Fibroblast of villous mesenchyme (primary cell): ENCODE data around the gene BET1. TPM values are rescaled to one million over a fixed set of nuclear protein-coding genes. Genes with fewer than 3 reads are reported as not detected.

Experiments used
- DNase-seq: peaks from one replicate; pipeline ENCODE4 v3.0.0-alpha.2; 2010; ENCODE audit warnings: low read depth
- H3K4me3 ChIP-seq: 2 replicates; pipeline ENCODE4 v1.5.1; 2011; ENCODE audit warnings: low read depth, mild to moderate bottlenecking, low read length
- total RNA-seq: library from RNA; depleted of rRNA; stranded (reverse); fragments of >200 nt; gene quantifications from 2 replicates; pipeline ENCODE4 v1.2.3, GENCODE V29; 2012
- TF ChIP-seq, protein P1 (sequence below): IDR thresholded peaks from 2 replicates; pipeline ENCODE4 v1.5.1; 2012; ENCODE audit warnings: low read depth, mild to moderate bottlenecking, low read length; ENCODE audit not compliant: insufficient read depth

BET1 gene
- total RNA-seq, 1 donor, result 44.5 TPM

GRCh38 chr7:93980744-93981479, 23.2 kb downstream of the BET1 start:
- peak; percentile 57 for DNase-seq
- TF ChIP-seq, protein P1, sequence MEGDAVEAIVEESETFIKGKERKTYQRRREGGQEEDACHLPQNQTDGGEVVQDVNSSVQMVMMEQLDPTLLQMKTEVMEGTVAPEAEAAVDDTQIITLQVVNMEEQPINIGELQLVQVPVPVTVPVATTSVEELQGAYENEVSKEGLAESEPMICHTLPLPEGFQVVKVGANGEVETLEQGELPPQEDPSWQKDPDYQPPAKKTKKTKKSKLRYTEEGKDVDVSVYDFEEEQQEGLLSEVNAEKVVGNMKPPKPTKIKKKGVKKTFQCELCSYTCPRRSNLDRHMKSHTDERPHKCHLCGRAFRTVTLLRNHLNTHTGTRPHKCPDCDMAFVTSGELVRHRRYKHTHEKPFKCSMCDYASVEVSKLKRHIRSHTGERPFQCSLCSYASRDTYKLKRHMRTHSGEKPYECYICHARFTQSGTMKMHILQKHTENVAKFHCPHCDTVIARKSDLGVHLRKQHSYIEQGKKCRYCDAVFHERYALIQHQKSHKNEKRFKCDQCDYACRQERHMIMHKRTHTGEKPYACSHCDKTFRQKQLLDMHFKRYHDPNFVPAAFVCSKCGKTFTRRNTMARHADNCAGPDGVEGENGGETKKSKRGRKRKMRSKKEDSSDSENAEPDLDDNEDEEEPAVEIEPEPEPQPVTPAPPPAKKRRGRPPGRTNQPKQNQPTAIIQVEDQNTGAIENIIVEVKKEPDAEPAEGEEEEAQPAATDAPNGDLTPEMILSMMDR, result no peak
- H3K4me3 ChIP-seq, result peak overlapping the region; percentile 42

- no peak for DNase-seq
- TF ChIP-seq, protein P1, result no peak
- H3K4me3 ChIP-seq, result no peak overlapping the region
Measured at GRCh38 chr7:93977211-93977950, 26.8 kb downstream of the BET1 start.

DNA sequence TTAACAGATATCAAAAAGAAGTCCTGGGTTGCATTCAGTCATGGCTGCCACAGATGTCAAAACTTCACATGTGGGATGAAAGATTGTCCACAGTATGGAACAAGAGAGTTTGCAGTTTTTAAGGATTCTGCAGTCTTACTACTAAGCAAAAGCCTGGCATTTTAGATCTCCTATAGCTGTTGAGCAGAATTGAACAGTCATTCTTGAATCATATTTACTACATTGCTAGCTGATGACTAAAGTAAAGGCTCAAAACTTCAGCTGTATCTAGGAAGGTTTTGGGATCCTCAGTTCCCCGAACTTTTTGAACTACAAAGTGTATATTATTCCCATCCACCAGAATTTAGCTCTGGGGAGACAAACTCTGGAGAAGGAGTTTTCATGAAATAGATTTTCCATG, 31.0 kb downstream of the BET1 start:
- H3K4me3 ChIP-seq, result no peak overlapping the region
- TF ChIP-seq, protein P1, result no peak
- DNase-seq, result no peak

GRCh38 chr7:93972029-93972725, 32.0 kb downstream of the BET1 start:
- TF ChIP-seq, protein P1, result no peak
- DNase-seq, result no peak
- no peak overlapping the region for H3K4me3 ChIP-seq

- TF ChIP-seq, protein P1, result no peak
- DNase-seq, result no peak
Measured at GRCh38 chr7:93968911-93969620, 35.1 kb downstream of the BET1 start.

GRCh38 chr7:93964813-93965212, 39.3 kb downstream of the BET1 start:
- no peak for DNase-seq
- TF ChIP-seq, protein P1, result no peak
- no peak overlapping the region for H3K4me3 ChIP-seq

More at GRCh38 chr7:93968911-93969620, 35.1 kb downstream of the BET1 start:
- H3K4me3 ChIP-seq, result no peak overlapping the region
